GM23338 (cell line): ENCODE results near the gene RSRC2. TPM values are rescaled to one million over a fixed set of nuclear protein-coding genes. Genes with fewer than 3 reads are reported as not detected.

ENCODE experiments used
- ATAC-seq: fragments of 200-7000 bp; cut with Tn5 transposase; 3 replicates; pipeline ENCODE4 v1.9.1; 2020
- DNase-seq: peaks from one replicate; pipeline ENCODE4 v3.0.0-alpha.2; 2015; ENCODE audit warnings: low spot score
- H2AFZ ChIP-seq: fragments of 200-600 bp; sonication (generic); 2 replicates; pipeline ENCODE4 v1.8.0; 2016; ENCODE audit warnings: antibody characterized with exemption, mild to moderate bottlenecking, moderate library complexity
- H3F3A ChIP-seq: fragments of 200-600 bp; sonication (generic); replicated peaks from 2 replicates; pipeline ENCODE4 v1.8.0; 2017; ENCODE audit warnings: antibody characterized with exemption, mixed run types, low read depth
- H3K27ac ChIP-seq: fragments of 200-600 bp; sonication (generic); 2 replicates; pipeline ENCODE4 v1.6.1; 2016; ENCODE audit warnings: low read depth
- H3K27me3 ChIP-seq: fragments of 200-600 bp; sonication (generic); 2 replicates; pipeline ENCODE4 v1.8.0; 2016; ENCODE audit warnings: mild to moderate bottlenecking, mixed run types, moderate library complexity; ENCODE audit not compliant: insufficient read depth
- H3K36me3 ChIP-seq: fragments of 200-600 bp; sonication (generic); 2 replicates; pipeline ENCODE4 v1.8.0; 2016; ENCODE audit warnings: mild to moderate bottlenecking; ENCODE audit not compliant: insufficient read depth
- H3K4me1 ChIP-seq: fragments of 200-600 bp; sonication (generic); 2 replicates; pipeline ENCODE4 v1.8.0; 2016; ENCODE audit warnings: mild to moderate bottlenecking, moderate library complexity; ENCODE audit not compliant: insufficient read depth
- H3K4me2 ChIP-seq: fragments of 200-600 bp; sonication (generic); 2 replicates; pipeline ENCODE4 v1.7.1; 2017; ENCODE audit warnings: mixed run types
- H3K4me3 ChIP-seq: fragments of 200-600 bp; sonication (generic); 2 replicates; pipeline ENCODE4 v1.6.1; 2016; ENCODE audit warnings: mixed run types
- H3K79me2 ChIP-seq: fragments of 200-600 bp; sonication (generic); replicated peaks from 2 replicates; pipeline ENCODE4 v1.8.0; 2017; ENCODE audit warnings: mild to moderate bottlenecking; ENCODE audit not compliant: insufficient read depth
- H3K9me2 ChIP-seq: fragments of 200-600 bp; sonication (generic); 2 replicates; pipeline ENCODE4 v1.8.0; 2017; ENCODE audit not compliant: insufficient read depth
- H4K20me1 ChIP-seq: fragments of 200-600 bp; sonication (generic); replicated peaks from 2 replicates; pipeline ENCODE4 v1.8.0; 2017; ENCODE audit warnings: mild to moderate bottlenecking; ENCODE audit not compliant: insufficient read depth
- H3K27ac Mint-ChIP-seq: 2 replicates; pipeline ENCODE4 v1.8.0; 2020; ENCODE audit warnings: inconsistent platforms, mild to moderate bottlenecking, moderate library complexity, mixed read lengths
- H3K27me3 Mint-ChIP-seq: 3 replicates; pipeline ENCODE4 v1.8.0; 2022; ENCODE audit warnings: low read depth, mild to moderate bottlenecking, moderate library complexity, mixed read lengths, inconsistent platforms; ENCODE audit not compliant: insufficient read depth, poor library complexity
- H3K36me3 Mint-ChIP-seq: 3 replicates; pipeline ENCODE4 v1.8.0; 2021; ENCODE audit warnings: low read depth, mild to moderate bottlenecking, inconsistent platforms, moderate library complexity, mixed read lengths
- H3K4me1 Mint-ChIP-seq: 3 replicates; pipeline ENCODE4 v1.8.0; 2020; ENCODE audit warnings: mild to moderate bottlenecking, inconsistent platforms, mixed read lengths
- H3K4me3 Mint-ChIP-seq: 3 replicates; pipeline ENCODE4 v1.8.0; 2021; ENCODE audit warnings: moderate library complexity, mild to moderate bottlenecking, inconsistent platforms, mixed read lengths
- H3K9me3 Mint-ChIP-seq: 3 replicates; pipeline ENCODE4 v1.8.0; 2020; ENCODE audit warnings: moderate library complexity, mild to moderate bottlenecking, inconsistent platforms, mixed read lengths
- CREB1 ChIP-seq: fragments of 250-450 bp; sonication (Bioruptor Pico); IDR thresholded peaks from 2 replicates; pipeline ENCODE4 v1.5.0; 2020; ENCODE audit warnings: low read depth, mild to moderate bottlenecking, moderate library complexity
- EZH2 ChIP-seq: fragments of 200-600 bp; sonication (generic); IDR thresholded peaks from one replicate; pipeline ENCODE4 v1.8.0; 2017; ENCODE audit warnings: antibody characterized with exemption, mild to moderate bottlenecking, low read depth; ENCODE audit not compliant: unreplicated experiment
- EZH2phosphoT487 ChIP-seq: fragments of 200-600 bp; sonication (generic); IDR thresholded peaks from one replicate; pipeline ENCODE4 v1.8.1; 2018; ENCODE audit warnings: antibody characterized with exemption; ENCODE audit not compliant: unreplicated experiment
- JUNB ChIP-seq: IDR thresholded peaks from one replicate; pipeline ENCODE4 v1.6.1; 2016; ENCODE audit warnings: antibody characterized with exemption; ENCODE audit not compliant: unreplicated experiment
- NANOG ChIP-seq: IDR thresholded peaks from 2 replicates; pipeline ENCODE4 v1.6.1; 2016; ENCODE audit warnings: antibody characterized with exemption, borderline replicate concordance
- POLR2AphosphoS5 ChIP-seq: IDR thresholded peaks from 2 replicates; pipeline ENCODE4 v1.6.1; 2016; ENCODE audit warnings: antibody characterized with exemption, low read depth
- STAT1 ChIP-seq: IDR thresholded peaks from one replicate; pipeline ENCODE4 v1.6.1; 2016; ENCODE audit warnings: antibody characterized with exemption; ENCODE audit not compliant: unreplicated experiment
- ZNF114 ChIP-seq: fragments of 250-450 bp; sonication (Bioruptor Pico); IDR thresholded peaks from 2 replicates; pipeline ENCODE4 v1.5.0; 2020; ENCODE audit warnings: mild to moderate bottlenecking, moderate library complexity
- ZNF331 ChIP-seq: fragments of 250-450 bp; sonication (Bioruptor Pico); IDR thresholded peaks from 2 replicates; pipeline ENCODE4 v1.5.0; 2020; ENCODE audit warnings: low read depth, mild to moderate bottlenecking, moderate library complexity
- polyA plus RNA-seq: library from polyadenylated mRNA; unstranded; fragments of >200 nt; fragmentation: Nextera tagmentation; extraction: Ambion mirVana; gene quantifications from 2 replicates; pipeline ENCODE4 v1.2.1, GENCODE V29; 2016
- total RNA-seq: library from RNA; depleted of rRNA; stranded (reverse); fragments of >200 nt; shearing (Covaris generic); gene quantifications from 2 replicates; pipeline ENCODE4 v1.2.3, GENCODE V29; 2014
- TF ChIP-seq, protein P1 (sequence below), 2 experiments: fragments of 200-600 bp in 1 of 2; sonication (generic) in 1 of 2; conservative IDR thresholded peaks; 2 replicates each; pipeline versions ENCODE4 v1.5.1 to v1.6.1; 2016 to 2017; ENCODE audit warnings: antibody characterized with exemption in 2 of 2, low read depth in 2 of 2, mild to moderate bottlenecking in 2 of 2, moderate library complexity in 1 of 2
- TF ChIP-seq, protein P2 (sequence below): IDR thresholded peaks from 2 replicates; pipeline ENCODE4 v1.6.1; 2016; ENCODE audit warnings: antibody characterized with exemption
- TF ChIP-seq, protein P3 (sequence below): IDR thresholded peaks from one replicate; pipeline ENCODE4 v1.6.1; 2018; ENCODE audit warnings: antibody characterized with exemption; ENCODE audit not compliant: unreplicated experiment
- TF ChIP-seq, protein P4 (sequence below): fragments of 250-450 bp; sonication (Bioruptor Pico); IDR thresholded peaks from 2 replicates; pipeline ENCODE4 v1.5.0; 2020; ENCODE audit warnings: mild to moderate bottlenecking, moderate library complexity

Gene RSRC2
- total and polyA plus RNA-seq, 2 experiments from 2014 or later: 76.3 to 184 TPM

DNA sequence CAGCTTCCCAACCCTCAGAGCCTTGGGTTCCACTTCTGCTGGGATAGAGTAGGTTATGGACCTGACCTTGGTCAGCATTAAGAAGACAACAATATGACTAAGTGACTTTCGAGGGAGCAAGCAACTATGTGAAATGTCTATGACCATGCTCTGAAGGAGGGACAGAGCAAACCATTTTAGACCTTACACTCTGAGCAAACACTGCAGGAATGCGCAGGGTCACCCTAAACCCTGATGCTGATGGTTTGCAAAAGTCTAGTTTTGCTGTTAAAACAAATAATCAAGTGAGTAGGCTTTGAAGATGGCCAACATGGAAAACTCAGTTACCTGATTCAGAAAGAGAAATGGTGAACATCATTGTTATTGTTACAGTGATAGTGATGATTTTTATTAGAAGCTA, 34.7 kb downstream of the RSRC2 start:
- ATAC-seq: no peak
- H3K9me2 ChIP-seq: no peaks in the 10 kb centered on the region
- TF ChIP-seq CREB1 (CRISPR knock-in tag) (no peak), STAT1 (no peak), ZNF114 (CRISPR knock-in tag) (no peak), JUNB (no peak), EZH2phosphoT487 (no peak), EZH2 (no peak), NANOG (no peak), ZNF331 (CRISPR knock-in tag) (no peak), POLR2AphosphoS5 (no peak)
- TF ChIP-seq, protein P1, sequence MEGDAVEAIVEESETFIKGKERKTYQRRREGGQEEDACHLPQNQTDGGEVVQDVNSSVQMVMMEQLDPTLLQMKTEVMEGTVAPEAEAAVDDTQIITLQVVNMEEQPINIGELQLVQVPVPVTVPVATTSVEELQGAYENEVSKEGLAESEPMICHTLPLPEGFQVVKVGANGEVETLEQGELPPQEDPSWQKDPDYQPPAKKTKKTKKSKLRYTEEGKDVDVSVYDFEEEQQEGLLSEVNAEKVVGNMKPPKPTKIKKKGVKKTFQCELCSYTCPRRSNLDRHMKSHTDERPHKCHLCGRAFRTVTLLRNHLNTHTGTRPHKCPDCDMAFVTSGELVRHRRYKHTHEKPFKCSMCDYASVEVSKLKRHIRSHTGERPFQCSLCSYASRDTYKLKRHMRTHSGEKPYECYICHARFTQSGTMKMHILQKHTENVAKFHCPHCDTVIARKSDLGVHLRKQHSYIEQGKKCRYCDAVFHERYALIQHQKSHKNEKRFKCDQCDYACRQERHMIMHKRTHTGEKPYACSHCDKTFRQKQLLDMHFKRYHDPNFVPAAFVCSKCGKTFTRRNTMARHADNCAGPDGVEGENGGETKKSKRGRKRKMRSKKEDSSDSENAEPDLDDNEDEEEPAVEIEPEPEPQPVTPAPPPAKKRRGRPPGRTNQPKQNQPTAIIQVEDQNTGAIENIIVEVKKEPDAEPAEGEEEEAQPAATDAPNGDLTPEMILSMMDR (conservative IDR thresholded peaks at IDR 0.05; ENCODE audit: low read depth in 2 of 2): no peak
- TF ChIP-seq, protein P2, sequence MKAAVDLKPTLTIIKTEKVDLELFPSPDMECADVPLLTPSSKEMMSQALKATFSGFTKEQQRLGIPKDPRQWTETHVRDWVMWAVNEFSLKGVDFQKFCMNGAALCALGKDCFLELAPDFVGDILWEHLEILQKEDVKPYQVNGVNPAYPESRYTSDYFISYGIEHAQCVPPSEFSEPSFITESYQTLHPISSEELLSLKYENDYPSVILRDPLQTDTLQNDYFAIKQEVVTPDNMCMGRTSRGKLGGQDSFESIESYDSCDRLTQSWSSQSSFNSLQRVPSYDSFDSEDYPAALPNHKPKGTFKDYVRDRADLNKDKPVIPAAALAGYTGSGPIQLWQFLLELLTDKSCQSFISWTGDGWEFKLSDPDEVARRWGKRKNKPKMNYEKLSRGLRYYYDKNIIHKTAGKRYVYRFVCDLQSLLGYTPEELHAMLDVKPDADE: no peak
- TF ChIP-seq, protein P3, sequence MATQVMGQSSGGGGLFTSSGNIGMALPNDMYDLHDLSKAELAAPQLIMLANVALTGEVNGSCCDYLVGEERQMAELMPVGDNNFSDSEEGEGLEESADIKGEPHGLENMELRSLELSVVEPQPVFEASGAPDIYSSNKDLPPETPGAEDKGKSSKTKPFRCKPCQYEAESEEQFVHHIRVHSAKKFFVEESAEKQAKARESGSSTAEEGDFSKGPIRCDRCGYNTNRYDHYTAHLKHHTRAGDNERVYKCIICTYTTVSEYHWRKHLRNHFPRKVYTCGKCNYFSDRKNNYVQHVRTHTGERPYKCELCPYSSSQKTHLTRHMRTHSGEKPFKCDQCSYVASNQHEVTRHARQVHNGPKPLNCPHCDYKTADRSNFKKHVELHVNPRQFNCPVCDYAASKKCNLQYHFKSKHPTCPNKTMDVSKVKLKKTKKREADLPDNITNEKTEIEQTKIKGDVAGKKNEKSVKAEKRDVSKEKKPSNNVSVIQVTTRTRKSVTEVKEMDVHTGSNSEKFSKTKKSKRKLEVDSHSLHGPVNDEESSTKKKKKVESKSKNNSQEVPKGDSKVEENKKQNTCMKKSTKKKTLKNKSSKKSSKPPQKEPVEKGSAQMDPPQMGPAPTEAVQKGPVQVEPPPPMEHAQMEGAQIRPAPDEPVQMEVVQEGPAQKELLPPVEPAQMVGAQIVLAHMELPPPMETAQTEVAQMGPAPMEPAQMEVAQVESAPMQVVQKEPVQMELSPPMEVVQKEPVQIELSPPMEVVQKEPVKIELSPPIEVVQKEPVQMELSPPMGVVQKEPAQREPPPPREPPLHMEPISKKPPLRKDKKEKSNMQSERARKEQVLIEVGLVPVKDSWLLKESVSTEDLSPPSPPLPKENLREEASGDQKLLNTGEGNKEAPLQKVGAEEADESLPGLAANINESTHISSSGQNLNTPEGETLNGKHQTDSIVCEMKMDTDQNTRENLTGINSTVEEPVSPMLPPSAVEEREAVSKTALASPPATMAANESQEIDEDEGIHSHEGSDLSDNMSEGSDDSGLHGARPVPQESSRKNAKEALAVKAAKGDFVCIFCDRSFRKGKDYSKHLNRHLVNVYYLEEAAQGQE: no peak
- TF ChIP-seq, protein P4, sequence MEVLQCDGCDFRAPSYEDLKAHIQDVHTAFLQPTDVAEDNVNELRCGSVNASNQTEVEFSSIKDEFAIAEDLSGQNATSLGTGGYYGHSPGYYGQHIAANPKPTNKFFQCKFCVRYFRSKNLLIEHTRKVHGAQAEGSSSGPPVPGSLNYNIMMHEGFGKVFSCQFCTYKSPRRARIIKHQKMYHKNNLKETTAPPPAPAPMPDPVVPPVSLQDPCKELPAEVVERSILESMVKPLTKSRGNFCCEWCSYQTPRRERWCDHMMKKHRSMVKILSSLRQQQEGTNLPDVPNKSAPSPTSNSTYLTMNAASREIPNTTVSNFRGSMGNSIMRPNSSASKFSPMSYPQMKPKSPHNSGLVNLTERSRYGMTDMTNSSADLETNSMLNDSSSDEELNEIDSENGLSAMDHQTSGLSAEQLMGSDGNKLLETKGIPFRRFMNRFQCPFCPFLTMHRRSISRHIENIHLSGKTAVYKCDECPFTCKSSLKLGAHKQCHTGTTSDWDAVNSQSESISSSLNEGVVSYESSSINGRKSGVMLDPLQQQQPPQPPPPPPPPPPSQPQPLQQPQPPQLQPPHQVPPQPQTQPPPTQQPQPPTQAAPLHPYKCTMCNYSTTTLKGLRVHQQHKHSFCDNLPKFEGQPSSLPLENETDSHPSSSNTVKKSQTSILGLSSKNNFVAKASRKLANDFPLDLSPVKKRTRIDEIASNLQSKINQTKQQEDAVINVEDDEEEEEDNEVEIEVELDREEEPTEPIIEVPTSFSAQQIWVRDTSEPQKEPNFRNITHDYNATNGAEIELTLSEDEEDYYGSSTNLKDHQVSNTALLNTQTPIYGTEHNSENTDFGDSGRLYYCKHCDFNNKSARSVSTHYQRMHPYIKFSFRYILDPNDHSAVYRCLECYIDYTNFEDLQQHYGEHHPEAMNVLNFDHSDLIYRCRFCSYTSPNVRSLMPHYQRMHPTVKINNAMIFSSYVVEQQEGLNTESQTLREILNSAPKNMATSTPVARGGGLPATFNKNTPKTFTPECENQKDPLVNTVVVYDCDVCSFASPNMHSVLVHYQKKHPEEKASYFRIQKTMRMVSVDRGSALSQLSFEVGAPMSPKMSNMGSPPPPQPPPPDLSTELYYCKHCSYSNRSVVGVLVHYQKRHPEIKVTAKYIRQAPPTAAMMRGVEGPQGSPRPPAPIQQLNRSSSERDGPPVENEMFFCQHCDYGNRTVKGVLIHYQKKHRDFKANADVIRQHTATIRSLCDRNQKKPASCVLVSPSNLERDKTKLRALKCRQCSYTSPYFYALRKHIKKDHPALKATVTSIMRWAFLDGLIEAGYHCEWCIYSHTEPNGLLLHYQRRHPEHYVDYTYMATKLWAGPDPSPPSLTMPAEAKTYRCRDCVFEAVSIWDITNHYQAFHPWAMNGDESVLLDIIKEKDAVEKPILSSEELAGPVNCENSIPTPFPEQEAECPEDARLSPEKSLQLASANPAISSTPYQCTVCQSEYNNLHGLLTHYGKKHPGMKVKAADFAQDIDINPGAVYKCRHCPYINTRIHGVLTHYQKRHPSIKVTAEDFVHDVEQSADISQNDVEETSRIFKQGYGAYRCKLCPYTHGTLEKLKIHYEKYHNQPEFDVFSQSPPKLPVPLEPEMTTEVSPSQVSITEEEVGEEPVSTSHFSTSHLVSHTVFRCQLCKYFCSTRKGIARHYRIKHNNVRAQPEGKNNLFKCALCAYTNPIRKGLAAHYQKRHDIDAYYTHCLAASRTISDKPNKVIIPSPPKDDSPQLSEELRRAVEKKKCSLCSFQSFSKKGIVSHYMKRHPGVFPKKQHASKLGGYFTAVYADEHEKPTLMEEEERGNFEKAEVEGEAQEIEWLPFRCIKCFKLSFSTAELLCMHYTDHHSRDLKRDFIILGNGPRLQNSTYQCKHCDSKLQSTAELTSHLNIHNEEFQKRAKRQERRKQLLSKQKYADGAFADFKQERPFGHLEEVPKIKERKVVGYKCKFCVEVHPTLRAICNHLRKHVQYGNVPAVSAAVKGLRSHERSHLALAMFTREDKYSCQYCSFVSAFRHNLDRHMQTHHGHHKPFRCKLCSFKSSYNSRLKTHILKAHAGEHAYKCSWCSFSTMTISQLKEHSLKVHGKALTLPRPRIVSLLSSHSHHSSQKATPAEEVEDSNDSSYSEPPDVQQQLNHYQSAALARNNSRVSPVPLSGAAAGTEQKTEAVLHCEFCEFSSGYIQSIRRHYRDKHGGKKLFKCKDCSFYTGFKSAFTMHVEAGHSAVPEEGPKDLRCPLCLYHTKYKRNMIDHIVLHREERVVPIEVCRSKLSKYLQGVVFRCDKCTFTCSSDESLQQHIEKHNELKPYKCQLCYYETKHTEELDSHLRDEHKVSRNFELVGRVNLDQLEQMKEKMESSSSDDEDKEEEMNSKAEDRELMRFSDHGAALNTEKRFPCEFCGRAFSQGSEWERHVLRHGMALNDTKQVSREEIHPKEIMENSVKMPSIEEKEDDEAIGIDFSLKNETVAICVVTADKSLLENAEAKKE (CRISPR knock-in tag): no peak
- H3K4me2 ChIP-seq: no peak overlapping the region
- no peak overlapping the region for H3K27ac ChIP-seq
- no peaks in the 10 kb centered on the region for H3F3A ChIP-seq
- Mint-ChIP-seq H3K36me3 (peaks cover 64% of the 10 kb centered on the region), H3K9me3 (no peaks in the 10 kb centered on the region), H3K4me3 (no peak overlapping the region), H3K27ac (no peak overlapping the region), H3K4me1 (no peaks in the 10 kb centered on the region), H3K27me3 (no peaks in the 10 kb centered on the region)
- no peaks in the 10 kb centered on the region for H3K27me3 ChIP-seq
- DNase-seq: no peak
- H3K4me1 ChIP-seq: no peaks in the 10 kb centered on the region
- H3K4me3 ChIP-seq: no peak overlapping the region
- H3K79me2 ChIP-seq: peaks cover 24% of the 10 kb centered on the region
- peaks cover 15% of the 10 kb centered on the region; the same call in 1 of the 2 replicates for H4K20me1 ChIP-seq
- H2AFZ ChIP-seq: no peak overlapping the region
- H3K36me3 ChIP-seq: peaks cover 33% of the 10 kb centered on the region
